ENCODE measurements around the gene HYLS1. TPM values are rescaled to one million over a fixed set of nuclear protein-coding genes. Genes with fewer than 3 reads are reported as not detected.

The HYLS1 gene
- total and polyA plus RNA-seq, 2 experiments from 2014 or later, result 14.6 to 25.7 TPM

DNA sequence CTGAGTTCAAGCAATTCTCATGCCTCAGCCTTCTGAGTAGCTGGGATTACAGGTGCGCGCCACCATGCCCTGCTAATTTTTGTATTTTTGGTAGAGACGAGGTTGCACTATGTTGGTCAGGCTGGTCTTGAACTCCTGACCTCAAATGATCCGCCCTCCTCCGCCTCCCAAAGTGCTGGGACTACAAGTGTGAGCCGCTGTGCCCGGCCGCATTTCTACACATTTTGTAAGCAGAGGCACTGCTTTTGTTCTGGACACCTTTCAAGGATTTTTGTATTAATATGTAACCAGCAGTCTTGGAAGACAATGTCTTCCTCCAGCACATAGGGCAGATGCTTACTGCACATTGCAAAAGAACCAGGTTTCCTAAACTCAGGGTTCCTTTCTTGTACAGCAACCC, 47.0 kb downstream of the HYLS1 start:
- Histone ChIP-seq H3K4me2 (no peak overlapping the region), H3K79me2 (replicated peaks; ENCODE audit: insufficient read depth) (no peaks in the 10 kb centered on the region), H2AFZ (no peak overlapping the region; the same call in 1 of the 2 replicates), H3K27me3 (ENCODE audit: insufficient read depth) (no peaks in the 10 kb centered on the region), H3K4me1 (ENCODE audit: insufficient read depth) (peaks cover 10% of the 10 kb centered on the region), H3K27ac (ENCODE audit: low read depth) (no peak overlapping the region), H3K4me3 (no peak overlapping the region), H3F3A (replicated peaks; ENCODE audit: low read depth) (no peaks in the 10 kb centered on the region), H4K20me1 (replicated peaks; ENCODE audit: insufficient read depth) (no peaks in the 10 kb centered on the region), H3K9me2 (ENCODE audit: insufficient read depth) (no peaks in the 10 kb centered on the region), H3K36me3 (ENCODE audit: insufficient read depth) (no peaks in the 10 kb centered on the region)
- TF ChIP-seq ZNF114 (CRISPR knock-in tag; IDR thresholded peaks at IDR 0.05), result no peak
- TF ChIP-seq, protein P1, sequence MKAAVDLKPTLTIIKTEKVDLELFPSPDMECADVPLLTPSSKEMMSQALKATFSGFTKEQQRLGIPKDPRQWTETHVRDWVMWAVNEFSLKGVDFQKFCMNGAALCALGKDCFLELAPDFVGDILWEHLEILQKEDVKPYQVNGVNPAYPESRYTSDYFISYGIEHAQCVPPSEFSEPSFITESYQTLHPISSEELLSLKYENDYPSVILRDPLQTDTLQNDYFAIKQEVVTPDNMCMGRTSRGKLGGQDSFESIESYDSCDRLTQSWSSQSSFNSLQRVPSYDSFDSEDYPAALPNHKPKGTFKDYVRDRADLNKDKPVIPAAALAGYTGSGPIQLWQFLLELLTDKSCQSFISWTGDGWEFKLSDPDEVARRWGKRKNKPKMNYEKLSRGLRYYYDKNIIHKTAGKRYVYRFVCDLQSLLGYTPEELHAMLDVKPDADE (IDR thresholded peaks at IDR 0.05), result no peak
- TF ChIP-seq CREB1 (CRISPR knock-in tag; IDR thresholded peaks at IDR 0.05; ENCODE audit: low read depth), result no peak
- TF ChIP-seq, protein P2, sequence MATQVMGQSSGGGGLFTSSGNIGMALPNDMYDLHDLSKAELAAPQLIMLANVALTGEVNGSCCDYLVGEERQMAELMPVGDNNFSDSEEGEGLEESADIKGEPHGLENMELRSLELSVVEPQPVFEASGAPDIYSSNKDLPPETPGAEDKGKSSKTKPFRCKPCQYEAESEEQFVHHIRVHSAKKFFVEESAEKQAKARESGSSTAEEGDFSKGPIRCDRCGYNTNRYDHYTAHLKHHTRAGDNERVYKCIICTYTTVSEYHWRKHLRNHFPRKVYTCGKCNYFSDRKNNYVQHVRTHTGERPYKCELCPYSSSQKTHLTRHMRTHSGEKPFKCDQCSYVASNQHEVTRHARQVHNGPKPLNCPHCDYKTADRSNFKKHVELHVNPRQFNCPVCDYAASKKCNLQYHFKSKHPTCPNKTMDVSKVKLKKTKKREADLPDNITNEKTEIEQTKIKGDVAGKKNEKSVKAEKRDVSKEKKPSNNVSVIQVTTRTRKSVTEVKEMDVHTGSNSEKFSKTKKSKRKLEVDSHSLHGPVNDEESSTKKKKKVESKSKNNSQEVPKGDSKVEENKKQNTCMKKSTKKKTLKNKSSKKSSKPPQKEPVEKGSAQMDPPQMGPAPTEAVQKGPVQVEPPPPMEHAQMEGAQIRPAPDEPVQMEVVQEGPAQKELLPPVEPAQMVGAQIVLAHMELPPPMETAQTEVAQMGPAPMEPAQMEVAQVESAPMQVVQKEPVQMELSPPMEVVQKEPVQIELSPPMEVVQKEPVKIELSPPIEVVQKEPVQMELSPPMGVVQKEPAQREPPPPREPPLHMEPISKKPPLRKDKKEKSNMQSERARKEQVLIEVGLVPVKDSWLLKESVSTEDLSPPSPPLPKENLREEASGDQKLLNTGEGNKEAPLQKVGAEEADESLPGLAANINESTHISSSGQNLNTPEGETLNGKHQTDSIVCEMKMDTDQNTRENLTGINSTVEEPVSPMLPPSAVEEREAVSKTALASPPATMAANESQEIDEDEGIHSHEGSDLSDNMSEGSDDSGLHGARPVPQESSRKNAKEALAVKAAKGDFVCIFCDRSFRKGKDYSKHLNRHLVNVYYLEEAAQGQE (IDR thresholded peaks at IDR 0.05; ENCODE audit: unreplicated experiment), result no peak
- no peak for TF ChIP-seq EZH2 (IDR thresholded peaks at IDR 0.05; ENCODE audit: low read depth, unreplicated experiment)
- TF ChIP-seq, protein P3, sequence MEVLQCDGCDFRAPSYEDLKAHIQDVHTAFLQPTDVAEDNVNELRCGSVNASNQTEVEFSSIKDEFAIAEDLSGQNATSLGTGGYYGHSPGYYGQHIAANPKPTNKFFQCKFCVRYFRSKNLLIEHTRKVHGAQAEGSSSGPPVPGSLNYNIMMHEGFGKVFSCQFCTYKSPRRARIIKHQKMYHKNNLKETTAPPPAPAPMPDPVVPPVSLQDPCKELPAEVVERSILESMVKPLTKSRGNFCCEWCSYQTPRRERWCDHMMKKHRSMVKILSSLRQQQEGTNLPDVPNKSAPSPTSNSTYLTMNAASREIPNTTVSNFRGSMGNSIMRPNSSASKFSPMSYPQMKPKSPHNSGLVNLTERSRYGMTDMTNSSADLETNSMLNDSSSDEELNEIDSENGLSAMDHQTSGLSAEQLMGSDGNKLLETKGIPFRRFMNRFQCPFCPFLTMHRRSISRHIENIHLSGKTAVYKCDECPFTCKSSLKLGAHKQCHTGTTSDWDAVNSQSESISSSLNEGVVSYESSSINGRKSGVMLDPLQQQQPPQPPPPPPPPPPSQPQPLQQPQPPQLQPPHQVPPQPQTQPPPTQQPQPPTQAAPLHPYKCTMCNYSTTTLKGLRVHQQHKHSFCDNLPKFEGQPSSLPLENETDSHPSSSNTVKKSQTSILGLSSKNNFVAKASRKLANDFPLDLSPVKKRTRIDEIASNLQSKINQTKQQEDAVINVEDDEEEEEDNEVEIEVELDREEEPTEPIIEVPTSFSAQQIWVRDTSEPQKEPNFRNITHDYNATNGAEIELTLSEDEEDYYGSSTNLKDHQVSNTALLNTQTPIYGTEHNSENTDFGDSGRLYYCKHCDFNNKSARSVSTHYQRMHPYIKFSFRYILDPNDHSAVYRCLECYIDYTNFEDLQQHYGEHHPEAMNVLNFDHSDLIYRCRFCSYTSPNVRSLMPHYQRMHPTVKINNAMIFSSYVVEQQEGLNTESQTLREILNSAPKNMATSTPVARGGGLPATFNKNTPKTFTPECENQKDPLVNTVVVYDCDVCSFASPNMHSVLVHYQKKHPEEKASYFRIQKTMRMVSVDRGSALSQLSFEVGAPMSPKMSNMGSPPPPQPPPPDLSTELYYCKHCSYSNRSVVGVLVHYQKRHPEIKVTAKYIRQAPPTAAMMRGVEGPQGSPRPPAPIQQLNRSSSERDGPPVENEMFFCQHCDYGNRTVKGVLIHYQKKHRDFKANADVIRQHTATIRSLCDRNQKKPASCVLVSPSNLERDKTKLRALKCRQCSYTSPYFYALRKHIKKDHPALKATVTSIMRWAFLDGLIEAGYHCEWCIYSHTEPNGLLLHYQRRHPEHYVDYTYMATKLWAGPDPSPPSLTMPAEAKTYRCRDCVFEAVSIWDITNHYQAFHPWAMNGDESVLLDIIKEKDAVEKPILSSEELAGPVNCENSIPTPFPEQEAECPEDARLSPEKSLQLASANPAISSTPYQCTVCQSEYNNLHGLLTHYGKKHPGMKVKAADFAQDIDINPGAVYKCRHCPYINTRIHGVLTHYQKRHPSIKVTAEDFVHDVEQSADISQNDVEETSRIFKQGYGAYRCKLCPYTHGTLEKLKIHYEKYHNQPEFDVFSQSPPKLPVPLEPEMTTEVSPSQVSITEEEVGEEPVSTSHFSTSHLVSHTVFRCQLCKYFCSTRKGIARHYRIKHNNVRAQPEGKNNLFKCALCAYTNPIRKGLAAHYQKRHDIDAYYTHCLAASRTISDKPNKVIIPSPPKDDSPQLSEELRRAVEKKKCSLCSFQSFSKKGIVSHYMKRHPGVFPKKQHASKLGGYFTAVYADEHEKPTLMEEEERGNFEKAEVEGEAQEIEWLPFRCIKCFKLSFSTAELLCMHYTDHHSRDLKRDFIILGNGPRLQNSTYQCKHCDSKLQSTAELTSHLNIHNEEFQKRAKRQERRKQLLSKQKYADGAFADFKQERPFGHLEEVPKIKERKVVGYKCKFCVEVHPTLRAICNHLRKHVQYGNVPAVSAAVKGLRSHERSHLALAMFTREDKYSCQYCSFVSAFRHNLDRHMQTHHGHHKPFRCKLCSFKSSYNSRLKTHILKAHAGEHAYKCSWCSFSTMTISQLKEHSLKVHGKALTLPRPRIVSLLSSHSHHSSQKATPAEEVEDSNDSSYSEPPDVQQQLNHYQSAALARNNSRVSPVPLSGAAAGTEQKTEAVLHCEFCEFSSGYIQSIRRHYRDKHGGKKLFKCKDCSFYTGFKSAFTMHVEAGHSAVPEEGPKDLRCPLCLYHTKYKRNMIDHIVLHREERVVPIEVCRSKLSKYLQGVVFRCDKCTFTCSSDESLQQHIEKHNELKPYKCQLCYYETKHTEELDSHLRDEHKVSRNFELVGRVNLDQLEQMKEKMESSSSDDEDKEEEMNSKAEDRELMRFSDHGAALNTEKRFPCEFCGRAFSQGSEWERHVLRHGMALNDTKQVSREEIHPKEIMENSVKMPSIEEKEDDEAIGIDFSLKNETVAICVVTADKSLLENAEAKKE (CRISPR knock-in tag; IDR thresholded peaks at IDR 0.05), result no peak
- no peak for TF ChIP-seq ZNF331 (CRISPR knock-in tag; IDR thresholded peaks at IDR 0.05; ENCODE audit: low read depth)
- TF ChIP-seq STAT1 (IDR thresholded peaks at IDR 0.05; ENCODE audit: unreplicated experiment), result no peak
- TF ChIP-seq EZH2phosphoT487 (IDR thresholded peaks at IDR 0.05; ENCODE audit: unreplicated experiment), result no peak
- no peak for TF ChIP-seq JUNB (IDR thresholded peaks at IDR 0.05; ENCODE audit: unreplicated experiment)
- DNase-seq (ENCODE audit: low spot score), result no peak
- H3K4me3 Mint-ChIP-seq, result no peak overlapping the region
- H3K9me3 Mint-ChIP-seq, result no peaks in the 10 kb centered on the region
- no peak overlapping the region for H3K27ac Mint-ChIP-seq
- peaks cover 6% of the 10 kb centered on the region for H3K27me3 Mint-ChIP-seq (ENCODE audit: insufficient read depth, low read depth, poor library complexity)
- H3K4me1 Mint-ChIP-seq, result peaks cover 38% of the 10 kb centered on the region
- ATAC-seq, result no peak
- H3K36me3 Mint-ChIP-seq (ENCODE audit: low read depth), result no peaks in the 10 kb centered on the region

All from GM23338 (cell line).